K562 (cell line): ENCODE measurements around the gene HLA-DRB1. TPM values are rescaled to one million over a fixed set of nuclear protein-coding genes. Genes with fewer than 3 reads are reported as not detected.

Source experiments
- ATAC-seq: fragments of 200-7000 bp; cut with Tn5 transposase; 3 replicates; pipeline ENCODE4 v1.9.1; 2020; ENCODE audit warnings: moderate library complexity
- BruUV-seq: library from RNA; stranded (reverse); fragments of 400-500 nt; replicated peaks from 2 replicates; lab custom pipeline; 2021; lab: Mats Ljungman, UMichigan
- CTCF ChIA-PET: fragments of 300-600 bp; formaldehyde crosslinking; extraction: SDS; loops from one replicate; lab custom pipeline; 2021; ENCODE audit warnings: low intra/inter-chr PET ratio; lab: Yijun Ruan, JAX
- POLR2A ChIA-PET: fragments of 300-600, 350-650 bp; sonication (Branson Sonifier 250); formaldehyde crosslinking; extraction: SDS; loops from one replicate; lab custom pipeline; 2021; ENCODE audit warnings: antibody characterized with exemption, inconsistent platforms; lab: Yijun Ruan, JAX
- DNase-seq, 4 experiments: peaks; one replicate each; pipeline versions ENCODE4 v3.0.0 to v3.0.0-alpha.2; 2011 to 2018; ENCODE audit warnings: low spot score in 3 of 4, mixed read lengths in 3 of 4; ENCODE audit errors: extremely low read depth in 1 of 4
- FAIRE-seq: peaks from 2 replicates; lab custom pipeline; 2011; peaks lifted over from hg19 to GRCh38; lab: Jason Lieb, UNC
- H2AFZ ChIP-seq: 2 replicates; pipeline ENCODE4 v1.6.0; 2011; ENCODE audit warnings: low read depth, low read length, control low read depth, inconsistent platforms
- H3K27ac ChIP-seq: fragments of 200-600 bp; 3 replicates; pipeline ENCODE4 v1.8.0; 2011; ENCODE audit warnings: low read depth, mild to moderate bottlenecking, control low read depth, inconsistent platforms, low read length, moderate library complexity, mixed read lengths; ENCODE audit errors: extremely low read depth
- H3K27me3 ChIP-seq, 2 experiments: fragments of 300-600 bp in 1 of 2; 2 replicates in 1 of 2; 3 replicates in 1 of 2; pipeline versions ENCODE4 v1.6.0 to v1.8.0; 2011; ENCODE audit warnings: inconsistent platforms in 2 of 2, low read length in 2 of 2, mild to moderate bottlenecking in 1 of 2, mixed read lengths in 1 of 2, moderate library complexity in 1 of 2; ENCODE audit not compliant: control insufficient read depth in 2 of 2, insufficient read depth in 2 of 2
- H3K36me3 ChIP-seq: fragments of 300-600 bp; 3 replicates; pipeline ENCODE4 v1.8.0; 2011; ENCODE audit warnings: mild to moderate bottlenecking, low read length, inconsistent platforms; ENCODE audit not compliant: control insufficient read depth, insufficient read depth
- H3K4me1 ChIP-seq, 2 experiments: fragments of 200-600 bp in 1 of 2; replicated peaks in 1 of 2; 2 replicates in 1 of 2; 3 replicates in 1 of 2; pipeline versions ENCODE4 v1.5.1 to v1.8.0; 2011; ENCODE audit warnings: inconsistent platforms in 2 of 2, low read length in 2 of 2, mild to moderate bottlenecking in 1 of 2, mixed read lengths in 1 of 2, moderate library complexity in 1 of 2; ENCODE audit not compliant: control insufficient read depth in 2 of 2, insufficient read depth in 2 of 2
- H3K4me2 ChIP-seq: 2 replicates; pipeline ENCODE4 v1.6.1; 2011; ENCODE audit warnings: low read length, control low read depth, inconsistent platforms, mixed read lengths; ENCODE audit not compliant: insufficient read depth
- H3K4me3 ChIP-seq: fragments of 200-600 bp; sonication (generic), shearing (Covaris generic); 2 replicates; pipeline ENCODE4 v1.5.1; 2016; ENCODE audit warnings: control low read depth, inconsistent platforms
- H3K79me2 ChIP-seq: fragments of 200-600 bp; 3 replicates; pipeline ENCODE4 v1.8.0; 2011; ENCODE audit warnings: low read length, inconsistent platforms; ENCODE audit not compliant: control insufficient read depth, insufficient read depth
- H3K9ac ChIP-seq, 2 experiments: 2 replicates each; pipeline versions ENCODE4 v1.6.0 to v1.6.1; 2011; ENCODE audit warnings: low read depth in 2 of 2, low read length in 2 of 2, control low read depth in 1 of 2, inconsistent platforms in 1 of 2, mild to moderate bottlenecking in 1 of 2, mixed read lengths in 1 of 2; ENCODE audit not compliant: insufficient read depth in 1 of 2
- H3K9me1 ChIP-seq: one replicate; pipeline ENCODE4 v1.6.0; 2011; ENCODE audit warnings: inconsistent platforms, mild to moderate bottlenecking, low read length, moderate library complexity; ENCODE audit not compliant: control insufficient read depth, insufficient read depth
- H3K9me3 ChIP-seq: replicated peaks from 2 replicates; pipeline ENCODE4 v1.5.1; 2011; ENCODE audit warnings: low read depth, low read length, inconsistent platforms; ENCODE audit not compliant: control insufficient read depth, insufficient read depth
- H4K20me1 ChIP-seq: replicated peaks from 2 replicates; pipeline ENCODE4 v1.6.1; 2011; ENCODE audit warnings: low read length, inconsistent platforms, mixed read lengths; ENCODE audit not compliant: control insufficient read depth, insufficient read depth
- ATF1 ChIP-seq, 2 experiments: fragments of 450-650 bp in 1 of 2; IDR thresholded peaks; 2 replicates each; pipeline ENCODE4 v1.6.1; 2016; ENCODE audit warnings: missing compliant biosample characterization in 1 of 2, missing genetic modification characterization in 1 of 2
- CBX3 ChIP-seq, 2 experiments: IDR thresholded peaks; 1 replicate in 1 of 2; 2 replicates in 1 of 2; pipeline ENCODE4 v1.6.1; 2012; ENCODE audit warnings: inconsistent platforms in 2 of 2, low read length in 2 of 2, borderline replicate concordance in 1 of 2, control low read depth in 1 of 2
- E2F6 ChIP-seq, 2 experiments: IDR thresholded peaks; 2 replicates each; pipeline ENCODE4 v1.6.1; 2011; ENCODE audit warnings: borderline replicate concordance in 1 of 2, control low read depth in 1 of 2, low read depth in 1 of 2, low read length in 1 of 2, mild to moderate bottlenecking in 1 of 2, mixed read lengths in 1 of 2, moderate library complexity in 1 of 2; ENCODE audit not compliant: insufficient read depth in 1 of 2, insufficient read length in 1 of 2, poor library complexity in 1 of 2, severe bottlenecking in 1 of 2; ENCODE audit errors: extremely low read depth in 1 of 2
- EP400 ChIP-seq: fragments of 450-650 bp; IDR thresholded peaks from 2 replicates; pipeline ENCODE4 v1.6.1; 2017; ENCODE audit warnings: antibody characterized with exemption, mild to moderate bottlenecking, moderate library complexity
- IRF9 ChIP-seq: fragments of 450-650 bp; IDR thresholded peaks from 2 replicates; pipeline ENCODE4 v1.6.1; 2016; ENCODE audit warnings: missing biosample characterization, missing genetic modification characterization
- KAT8 ChIP-seq: fragments of 450-650 bp; IDR thresholded peaks from 2 replicates; pipeline ENCODE4 v1.6.1; 2016; ENCODE audit warnings: low read depth, mild to moderate bottlenecking
- SLC30A9 ChIP-seq: fragments of 250-450 bp; sonication (Bioruptor Pico); IDR thresholded peaks from 2 replicates; pipeline ENCODE4 v1.8.0; 2022; ENCODE audit warnings: mild to moderate bottlenecking, moderate library complexity
- THRAP3 ChIP-seq: fragments of 450-650 bp; IDR thresholded peaks from 2 replicates; pipeline ENCODE4 v1.6.1; 2016; ENCODE audit warnings: mild to moderate bottlenecking, inconsistent platforms, borderline replicate concordance
- ZNF224 ChIP-seq: sonication (generic); formaldehyde crosslinking; IDR thresholded peaks from 2 replicates; pipeline ENCODE4 v1.8.0; 2022; ENCODE audit warnings: mild to moderate bottlenecking, missing genetic modification reagents
- ZNF41 ChIP-seq: fragments of 250-450 bp; sonication (Bioruptor Pico); conservative IDR thresholded peaks from 2 replicates; pipeline ENCODE4 v1.4.0; 2020; ENCODE audit warnings: mild to moderate bottlenecking
- ZNF507 ChIP-seq: conservative IDR thresholded peaks from 2 replicates; pipeline ENCODE4 v1.6.1; 2017; ENCODE audit warnings: missing genetic modification characterization, missing compliant biosample characterization
- ZNF586 ChIP-seq: fragments of 450-650 bp; formaldehyde crosslinking; conservative IDR thresholded peaks from 2 replicates; pipeline ENCODE4 v1.4.0; 2020; ENCODE audit warnings: mild to moderate bottlenecking, moderate library complexity
- WGBS: fragments of 100-300 bp; shearing (Covaris generic); methylation state at CpG from one replicate; pipeline ENCODE4 v1.1.6; 2016; ENCODE audit warnings: low coverage, mixed read lengths; ENCODE audit not compliant: insufficient coverage; ENCODE audit errors: missing lambda C conversion rate; 5-methylcytosine and 5-hydroxymethylcytosine counted together
- in situ Hi-C: fragments of 300-500 bp; cut with MboI; formaldehyde crosslinking; loops from 4 replicates; pipeline ENCODE4 v1.15.0; 2018; ENCODE audit warnings: inconsistent platforms, mixed read lengths
- intact Hi-C: fragments of 100-400 bp; cut with micrococcal nuclease; formaldehyde crosslinking; loops from 2 replicates; pipeline ENCODE4 v1.14.2; 2022
- polyA plus RNA-seq, 8 experiments: library from polyadenylated mRNA; depleted of rRNA in 4 of 8; stranded (reverse) in 5 of 8; unstranded in 3 of 8; fragments of >200 nt; fragmentation: Nextera tagmentation in 2 of 8; fragmentation: Illumina TruSeq in 1 of 8; extraction: Ambion mirVana in 2 of 8; extraction: Trizol in 1 of 8; gene quantifications; 2 replicates each; pipeline versions ENCODE4 v1.2.1 to v1.2.3, GENCODE V29; 2011 to 2014; ENCODE audit warnings: inconsistent platforms in 1 of 8, missing spikeins in 1 of 8
- total RNA-seq, 7 experiments: library from RNA; depleted of rRNA in 6 of 7; stranded (reverse); fragments of >200 nt in 6 of 7; fragmentation: Illumina TruSeq in 2 of 7; extraction: Trizol in 2 of 7; gene quantifications; 2 replicates each; pipeline versions ENCODE4 v1.2.1 to v1.2.3, GENCODE V29; 2011 to 2021; ENCODE audit warnings: low replicate concordance in 1 of 7
- TF ChIP-seq, protein P1 (sequence below): fragments of 450-650 bp; formaldehyde crosslinking; IDR thresholded peaks from 2 replicates; pipeline ENCODE4 v1.4.0; 2022; ENCODE audit warnings: missing genetic modification characterization
- TF ChIP-seq, protein P2 (sequence below), 3 experiments: fragments of 200-800 bp in 1 of 3; sonication (Bioruptor generic) in 1 of 3; sonication (generic) in 1 of 3; formaldehyde crosslinking in 1 of 3; IDR thresholded peaks; 2 replicates each; pipeline versions ENCODE4 v1.6.1 to v1.8.0; 2016 to 2022; ENCODE audit warnings: mild to moderate bottlenecking in 2 of 3, missing compliant biosample characterization in 2 of 3, missing genetic modification characterization in 2 of 3, missing genetic modification reagents in 1 of 3
- TF ChIP-seq, protein P3 (sequence below): fragments of 250-450 bp; sonication (Bioruptor Pico); IDR thresholded peaks from 2 replicates; pipeline ENCODE4 v1.8.0; 2021; ENCODE audit warnings: moderate library complexity, mild to moderate bottlenecking, inconsistent platforms

The HLA-DRB1 gene
- total and polyA plus RNA-seq, 9 of the 15 experiments (the other 6 are each of a cell fraction or from before 2014, with no cell fraction given) = 0.06 to 0.78 (median 0.06) TPM; not detected in 6

GRCh38 chr6:32603222-32603621, 13.6 kb upstream of the HLA-DRB1 start (continued):
- no peak for TF ChIP-seq THRAP3
- TF ChIP-seq EP400 = no peak
- no peak for TF ChIP-seq ZNF507
- no peak for TF ChIP-seq E2F6 (IDR thresholded peaks at IDR 0.05; ENCODE audit: borderline replicate concordance in 1 of 2, extremely low read depth in 1 of 2, insufficient read depth in 1 of 2, insufficient read length in 1 of 2, low read depth in 1 of 2, low read length in 1 of 2, poor library complexity in 1 of 2, severe bottlenecking in 1 of 2)
- TF ChIP-seq, protein P1, sequence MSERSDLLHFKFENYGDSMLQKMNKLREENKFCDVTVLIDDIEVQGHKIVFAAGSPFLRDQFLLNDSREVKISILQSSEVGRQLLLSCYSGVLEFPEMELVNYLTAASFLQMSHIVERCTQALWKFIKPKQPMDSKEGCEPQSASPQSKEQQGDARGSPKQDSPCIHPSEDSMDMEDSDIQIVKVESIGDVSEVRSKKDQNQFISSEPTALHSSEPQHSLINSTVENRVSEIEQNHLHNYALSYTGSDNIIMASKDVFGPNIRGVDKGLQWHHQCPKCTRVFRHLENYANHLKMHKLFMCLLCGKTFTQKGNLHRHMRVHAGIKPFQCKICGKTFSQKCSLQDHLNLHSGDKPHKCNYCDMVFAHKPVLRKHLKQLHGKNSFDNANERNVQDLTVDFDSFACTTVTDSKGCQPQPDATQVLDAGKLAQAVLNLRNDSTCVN (CRISPR knock-in tag) = no peak
- TF ChIP-seq KAT8 = no peak
- no peak for TF ChIP-seq ATF1 (CRISPR knock-in tag; IDR thresholded peaks at IDR 0.05)
- TF ChIP-seq ATF1 (tag; IDR thresholded peaks at IDR 0.05) = no peak
- TF ChIP-seq, all 486 proteins: peak for 0

DNA sequence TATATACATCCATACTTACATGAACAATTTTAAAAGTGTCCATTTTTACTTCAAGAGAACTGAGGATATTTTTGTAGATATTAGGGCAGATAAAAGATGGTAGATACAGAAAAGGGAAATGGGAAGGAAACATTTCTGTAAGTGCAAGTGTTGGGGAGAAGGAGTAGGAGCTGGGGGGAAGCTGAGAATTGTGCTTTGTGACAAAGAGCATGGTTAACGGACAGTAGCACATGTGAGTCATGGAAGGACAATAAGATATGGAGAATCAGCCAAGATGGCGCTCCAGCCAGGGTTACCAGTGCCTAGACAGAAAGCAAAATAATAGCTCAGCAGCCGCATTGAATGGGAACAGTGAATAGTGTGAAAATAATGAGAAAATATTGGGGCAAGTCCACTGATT, 12.7 kb upstream of the HLA-DRB1 start:
- Histone ChIP-seq H2AFZ (no peak overlapping the region), H3K9me1 (no peaks in the 10 kb centered on the region), H3K27ac (no peak overlapping the region), H3K4me1 (no peaks in the 10 kb centered on the region), H3K27me3 (no peaks in the 10 kb centered on the region), H3K79me2 (no peaks in the 10 kb centered on the region), H3K4me2 (no peak overlapping the region), H3K9ac (no peak overlapping the region), H3K9me3 (no peaks in the 10 kb centered on the region), H3K36me3 (no peaks in the 10 kb centered on the region), H3K4me3 (no peak overlapping the region), H4K20me1 (no peaks in the 10 kb centered on the region)
- POLR2A ChIA-PET = no interaction called here
- BruUV-seq = no TSS peak
- DNase-seq (no peak), FAIRE-seq (no peak), ATAC-seq (no peak)
- 2% methylated on average over 3 of the region's 3 CpGs for WGBS
- in situ Hi-C loops (no loop called here), intact Hi-C loops (no loop called here)
- CTCF ChIA-PET = no interaction called here
- TF ChIP-seq ZNF41 (no peak), ZNF586 (no peak), ZNF224 (CRISPR knock-in tag) (no peak), IRF9 (tag) (no peak), CBX3 (IDR thresholded peaks at IDR 0.05; ENCODE audit: borderline replicate concordance in 1 of 2, low read length in 2 of 2) (no peak), SLC30A9 (CRISPR knock-in tag) (no peak)
- TF ChIP-seq, protein P2, sequence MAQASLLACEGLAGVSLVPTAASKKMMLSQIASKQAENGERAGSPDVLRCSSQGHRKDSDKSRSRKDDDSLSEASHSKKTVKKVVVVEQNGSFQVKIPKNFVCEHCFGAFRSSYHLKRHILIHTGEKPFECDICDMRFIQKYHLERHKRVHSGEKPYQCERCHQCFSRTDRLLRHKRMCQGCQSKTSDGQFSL (CRISPR knock-in tag; IDR thresholded peaks at IDR 0.05) = no peak
- TF ChIP-seq, protein P2 (tag; IDR thresholded peaks at IDR 0.05) = no peak
- TF ChIP-seq, protein P3, sequence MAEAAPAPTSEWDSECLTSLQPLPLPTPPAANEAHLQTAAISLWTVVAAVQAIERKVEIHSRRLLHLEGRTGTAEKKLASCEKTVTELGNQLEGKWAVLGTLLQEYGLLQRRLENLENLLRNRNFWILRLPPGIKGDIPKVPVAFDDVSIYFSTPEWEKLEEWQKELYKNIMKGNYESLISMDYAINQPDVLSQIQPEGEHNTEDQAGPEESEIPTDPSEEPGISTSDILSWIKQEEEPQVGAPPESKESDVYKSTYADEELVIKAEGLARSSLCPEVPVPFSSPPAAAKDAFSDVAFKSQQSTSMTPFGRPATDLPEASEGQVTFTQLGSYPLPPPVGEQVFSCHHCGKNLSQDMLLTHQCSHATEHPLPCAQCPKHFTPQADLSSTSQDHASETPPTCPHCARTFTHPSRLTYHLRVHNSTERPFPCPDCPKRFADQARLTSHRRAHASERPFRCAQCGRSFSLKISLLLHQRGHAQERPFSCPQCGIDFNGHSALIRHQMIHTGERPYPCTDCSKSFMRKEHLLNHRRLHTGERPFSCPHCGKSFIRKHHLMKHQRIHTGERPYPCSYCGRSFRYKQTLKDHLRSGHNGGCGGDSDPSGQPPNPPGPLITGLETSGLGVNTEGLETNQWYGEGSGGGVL (CRISPR knock-in tag) = no peak
